ENCODE data around the gene PHRF1.

PHRF1 gene

DNA sequence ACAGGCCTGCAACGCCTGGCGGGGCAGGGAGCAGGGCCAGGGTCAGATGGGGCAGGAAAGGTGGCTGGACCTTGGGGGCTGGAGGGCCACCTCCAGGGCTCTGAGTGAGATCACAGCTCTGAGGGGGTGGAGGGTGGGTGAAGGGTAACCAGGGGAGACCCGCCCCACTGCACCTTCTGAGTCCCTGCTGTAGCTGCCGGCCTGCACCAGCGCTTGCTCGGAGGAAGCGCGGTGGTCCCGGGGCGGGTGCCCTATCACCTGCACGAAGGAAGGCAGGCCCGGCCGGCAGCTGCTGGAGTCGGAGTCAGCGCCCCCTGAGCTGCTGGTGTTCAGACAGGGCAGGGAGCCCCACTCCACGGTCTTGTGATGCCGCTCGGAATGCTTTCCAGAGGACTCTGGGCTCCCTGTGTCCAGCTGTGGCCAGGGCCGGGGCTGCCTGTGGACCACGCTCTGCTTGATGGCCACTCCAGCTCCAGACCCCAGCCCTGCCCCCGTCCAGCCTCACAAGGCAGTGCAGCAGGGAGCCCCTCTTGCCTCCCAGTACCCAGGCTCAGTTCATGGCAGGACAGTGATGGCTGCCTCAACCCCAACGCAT lies 19.5 kb upstream of the PHRF1 start:
- Histone ChIP-seq H3K4me3 (ENCODE audit: low read length) (no peak overlapping the region), H3K9ac (ENCODE audit: low read length) (no peak overlapping the region), H3K36me3 (ENCODE audit: control insufficient read depth, insufficient read depth, low read length) (no peaks in the 10 kb centered on the region), H3K4me1 (ENCODE audit: control insufficient read depth, insufficient read depth, low read length) (peaks cover 2% of the 10 kb centered on the region), H3K27me3 (ENCODE audit: control insufficient read depth, insufficient read depth, low read length) (peaks cover 33% of the 10 kb centered on the region), H3K27ac (ENCODE audit: low read depth, low read length) (no peak overlapping the region)

DNA sequence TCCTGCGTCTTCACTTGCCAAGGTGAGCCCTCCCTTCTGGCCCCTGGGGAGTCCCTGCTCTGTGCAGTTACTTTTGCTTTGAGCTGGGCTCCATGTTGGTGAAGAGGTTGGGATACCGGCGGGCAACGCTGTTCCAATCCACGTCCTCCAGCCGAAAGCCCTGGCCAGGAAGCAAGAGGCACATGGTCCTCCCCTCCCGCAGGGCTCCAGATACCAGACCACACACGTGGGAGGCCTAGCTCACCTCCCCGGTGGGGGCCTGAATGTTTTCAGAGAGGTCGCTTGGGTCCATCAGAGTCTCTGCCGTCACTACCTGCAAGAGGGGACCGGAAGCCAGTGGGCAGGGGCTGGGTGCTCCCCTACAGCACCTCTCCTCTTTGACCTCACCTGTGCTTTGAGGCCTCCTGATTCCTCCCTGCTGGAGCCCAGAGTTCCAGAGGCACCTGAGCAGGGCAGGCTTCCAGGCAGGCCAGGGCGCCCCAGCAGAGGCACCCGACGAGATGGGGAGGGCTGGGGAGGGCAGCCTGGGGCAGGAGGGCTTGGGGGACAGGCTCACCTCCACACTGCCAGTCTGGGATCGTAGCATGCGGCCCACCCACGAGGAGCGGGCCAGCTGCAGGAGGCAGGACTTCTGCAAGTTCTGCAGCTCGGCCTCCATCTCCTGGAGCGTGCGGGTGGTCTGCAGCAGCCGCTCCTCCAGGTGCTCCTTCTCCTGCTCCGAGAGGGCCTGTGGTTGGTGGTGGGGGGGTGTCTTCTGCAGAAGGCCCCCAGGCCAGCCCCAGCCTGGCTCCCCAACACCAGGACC lies 18.7 kb upstream of the PHRF1 start:
- Histone ChIP-seq H3K27me3 (ENCODE audit: control insufficient read depth, insufficient read depth, low read length) (peaks cover 31% of the 10 kb centered on the region), H3K36me3 (ENCODE audit: control insufficient read depth, insufficient read depth, low read length) (no peaks in the 10 kb centered on the region), H3K4me1 (ENCODE audit: control insufficient read depth, insufficient read depth, low read length) (peaks cover 2% of the 10 kb centered on the region), H3K4me3 (ENCODE audit: low read length) (no peak overlapping the region), H3K27ac (ENCODE audit: low read depth, low read length) (no peak overlapping the region), H3K9ac (ENCODE audit: low read length) (no peak overlapping the region)

DNA sequence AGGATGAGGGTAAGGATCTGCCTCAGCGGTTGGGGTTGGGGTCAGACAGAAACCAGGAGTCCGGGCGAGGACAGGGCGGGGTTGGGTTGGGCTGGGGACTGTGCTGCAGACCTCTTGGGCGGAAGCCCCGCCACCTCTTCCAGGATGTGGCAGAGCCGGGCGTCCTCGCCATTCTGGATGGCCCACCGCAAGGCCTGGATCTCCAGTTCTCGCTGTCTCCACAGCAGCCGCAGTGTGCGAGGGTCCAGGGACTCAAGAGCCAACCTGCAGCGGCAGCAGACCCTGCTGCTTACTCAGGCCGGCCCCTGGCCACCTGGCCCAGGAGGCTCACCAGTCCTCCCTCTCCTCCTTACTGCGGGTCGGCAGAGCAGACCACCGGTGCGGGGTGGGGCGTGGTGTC lies 17.8 kb upstream of the PHRF1 start:
- Histone ChIP-seq H3K4me1 (ENCODE audit: control insufficient read depth, insufficient read depth, low read length) (peaks cover 2% of the 10 kb centered on the region), H3K9ac (ENCODE audit: low read length) (no peak overlapping the region), H3K36me3 (ENCODE audit: control insufficient read depth, insufficient read depth, low read length) (no peaks in the 10 kb centered on the region), H3K4me3 (ENCODE audit: low read length) (no peak overlapping the region), H3K27me3 (ENCODE audit: control insufficient read depth, insufficient read depth, low read length) (peaks cover 23% of the 10 kb centered on the region), H3K27ac (ENCODE audit: low read depth, low read length) (no peak overlapping the region)

DNA sequence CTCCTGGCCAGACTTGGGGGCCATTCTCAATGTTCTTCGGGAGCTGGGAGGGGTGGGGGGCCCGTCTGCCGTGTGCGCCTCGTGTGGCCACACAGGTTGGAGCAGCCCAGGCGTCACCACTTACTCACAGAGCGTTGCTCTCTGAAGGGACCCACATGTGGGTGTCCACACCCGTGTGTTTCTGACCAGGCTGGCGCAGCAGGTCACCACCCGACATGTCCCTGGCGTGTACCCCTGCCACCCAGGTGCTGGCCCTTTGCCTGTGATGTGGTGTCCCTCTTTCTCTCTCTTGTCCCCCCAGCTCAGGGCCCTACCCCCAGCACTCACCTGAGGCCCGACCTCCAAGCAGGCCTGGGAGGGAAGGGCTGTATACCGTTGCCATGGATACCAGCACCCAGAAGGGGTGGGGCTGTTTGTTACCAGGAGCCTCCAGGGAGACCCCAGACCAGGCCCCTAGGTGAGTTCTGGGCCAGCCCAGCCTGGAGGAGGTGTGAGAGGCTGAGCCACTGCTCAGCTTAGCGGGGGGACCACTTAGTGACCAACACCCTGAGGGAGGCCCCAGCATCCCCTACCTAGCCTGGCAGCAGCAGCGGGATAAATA lies 17.1 kb upstream of the PHRF1 start:
- Histone ChIP-seq H3K4me3 (ENCODE audit: low read length) (no peak overlapping the region), H3K9ac (ENCODE audit: low read length) (no peak overlapping the region), H3K36me3 (ENCODE audit: control insufficient read depth, insufficient read depth, low read length) (no peaks in the 10 kb centered on the region), H3K27me3 (ENCODE audit: control insufficient read depth, insufficient read depth, low read length) (peaks cover 17% of the 10 kb centered on the region), H3K4me1 (ENCODE audit: control insufficient read depth, insufficient read depth, low read length) (peaks cover 2% of the 10 kb centered on the region), H3K27ac (ENCODE audit: low read depth, low read length) (no peak overlapping the region)

DNA sequence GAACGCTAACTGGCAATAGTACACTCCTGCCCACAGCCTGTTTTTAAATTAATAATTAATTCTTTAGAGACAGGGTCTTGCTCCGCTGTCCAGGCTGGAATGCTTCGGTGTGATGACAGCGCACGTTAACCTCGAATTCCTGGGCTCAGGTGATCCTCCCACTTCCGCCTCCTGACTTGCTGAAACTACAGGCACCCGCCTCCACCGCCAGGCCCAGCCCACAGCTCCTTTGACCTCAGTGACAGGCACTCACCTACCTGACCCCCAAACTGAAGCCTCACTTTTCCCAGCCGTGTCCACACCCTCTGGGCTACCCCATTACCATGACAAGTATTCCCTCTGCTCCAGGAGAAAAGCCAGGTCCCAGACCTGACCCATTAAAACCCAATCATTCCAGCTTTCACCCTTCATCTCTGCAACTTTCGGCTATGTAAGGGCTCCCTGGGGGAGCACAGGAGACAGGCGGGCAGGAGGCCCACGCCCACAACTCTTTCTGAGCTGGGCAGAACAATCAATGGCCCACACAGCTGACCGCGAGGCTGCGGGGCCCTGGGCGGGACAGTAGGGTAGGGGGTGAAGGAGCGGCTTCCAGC lies 16.5 kb upstream of the PHRF1 start:
- Histone ChIP-seq H3K4me3 (ENCODE audit: low read length) (peak overlapping the region; percentile 65), H3K9ac (ENCODE audit: low read length) (peak overlapping the region; percentile 24), H3K27ac (ENCODE audit: low read depth, low read length) (peak overlapping the region; percentile 40), H3K27me3 (ENCODE audit: control insufficient read depth, insufficient read depth, low read length) (peaks cover 12% of the 10 kb centered on the region), H3K36me3 (ENCODE audit: control insufficient read depth, insufficient read depth, low read length) (no peaks in the 10 kb centered on the region), H3K4me1 (ENCODE audit: control insufficient read depth, insufficient read depth, low read length) (peaks cover 2% of the 10 kb centered on the region)

DNA sequence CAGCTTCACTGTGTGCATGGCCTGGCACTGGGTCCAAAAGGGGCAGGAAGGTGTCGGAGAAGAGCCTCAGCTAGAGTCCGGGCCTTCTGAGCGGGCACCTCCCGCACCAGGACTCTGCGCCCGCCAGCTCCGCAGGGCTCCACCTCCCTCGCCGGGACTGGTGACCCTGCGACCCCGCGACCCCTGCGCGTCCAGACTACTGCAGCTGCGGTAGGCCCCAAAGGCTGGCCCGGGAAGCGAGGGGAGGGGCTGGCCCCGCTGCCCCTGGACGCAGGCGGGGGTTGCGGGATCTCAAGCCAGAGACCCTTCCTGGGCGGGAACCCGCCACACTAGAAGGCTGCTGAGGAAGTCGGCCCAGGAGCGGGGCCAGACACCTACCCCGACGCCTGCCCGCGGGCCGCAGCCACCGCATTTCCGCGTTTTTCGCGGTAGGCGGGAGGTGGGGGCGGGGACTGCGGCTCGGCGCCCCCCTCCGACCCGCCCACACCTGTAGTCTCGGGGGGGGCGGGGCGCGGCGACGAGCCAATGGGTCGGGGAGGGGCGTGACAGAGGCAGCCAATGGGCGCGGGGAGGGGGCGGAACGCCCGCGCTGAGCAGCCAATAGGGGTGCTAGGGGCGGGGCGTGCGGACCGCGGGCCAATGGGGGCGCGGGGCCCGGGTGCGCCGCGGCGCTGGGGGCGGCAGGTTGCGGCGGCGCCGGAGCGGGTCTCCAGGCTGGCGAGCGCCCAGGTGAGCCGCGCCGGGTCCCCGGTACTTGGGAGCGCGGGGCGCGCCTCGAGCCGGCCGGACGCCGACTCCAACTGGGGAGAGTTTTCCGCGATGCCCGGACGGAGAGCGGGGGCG lies 15.7 kb upstream of the PHRF1 start, which contains the start of the genes LMNTD2 and RASSF7:
Gene LMNTD2 (minus strand): TSS at position 434 of the 843 bp plus-strand sequence. CDS start 22 bp downstream, at position 412.
Gene RASSF7 (plus strand): TSS at position 666 of the 843 bp plus-strand sequence. CDS start 799 bp downstream, outside the sequence.
- H3K4me1 ChIP-seq (ENCODE audit: control insufficient read depth, insufficient read depth, low read length) = peaks cover 2% of the 10 kb centered on the region
- H3K36me3 ChIP-seq (ENCODE audit: control insufficient read depth, insufficient read depth, low read length) = no peaks in the 10 kb centered on the region
- H3K9ac ChIP-seq (ENCODE audit: low read length) = peak within 1 kb of the TSS; percentile 71
- peak within 1 kb of the TSS; percentile 72 for H3K4me3 ChIP-seq (ENCODE audit: low read length)
- H3K27ac ChIP-seq (ENCODE audit: low read depth, low read length) = peak within 1 kb of the TSS; percentile 40
- H3K27me3 ChIP-seq (ENCODE audit: control insufficient read depth, insufficient read depth, low read length) = peaks cover 12% of the 10 kb centered on the region

DNA sequence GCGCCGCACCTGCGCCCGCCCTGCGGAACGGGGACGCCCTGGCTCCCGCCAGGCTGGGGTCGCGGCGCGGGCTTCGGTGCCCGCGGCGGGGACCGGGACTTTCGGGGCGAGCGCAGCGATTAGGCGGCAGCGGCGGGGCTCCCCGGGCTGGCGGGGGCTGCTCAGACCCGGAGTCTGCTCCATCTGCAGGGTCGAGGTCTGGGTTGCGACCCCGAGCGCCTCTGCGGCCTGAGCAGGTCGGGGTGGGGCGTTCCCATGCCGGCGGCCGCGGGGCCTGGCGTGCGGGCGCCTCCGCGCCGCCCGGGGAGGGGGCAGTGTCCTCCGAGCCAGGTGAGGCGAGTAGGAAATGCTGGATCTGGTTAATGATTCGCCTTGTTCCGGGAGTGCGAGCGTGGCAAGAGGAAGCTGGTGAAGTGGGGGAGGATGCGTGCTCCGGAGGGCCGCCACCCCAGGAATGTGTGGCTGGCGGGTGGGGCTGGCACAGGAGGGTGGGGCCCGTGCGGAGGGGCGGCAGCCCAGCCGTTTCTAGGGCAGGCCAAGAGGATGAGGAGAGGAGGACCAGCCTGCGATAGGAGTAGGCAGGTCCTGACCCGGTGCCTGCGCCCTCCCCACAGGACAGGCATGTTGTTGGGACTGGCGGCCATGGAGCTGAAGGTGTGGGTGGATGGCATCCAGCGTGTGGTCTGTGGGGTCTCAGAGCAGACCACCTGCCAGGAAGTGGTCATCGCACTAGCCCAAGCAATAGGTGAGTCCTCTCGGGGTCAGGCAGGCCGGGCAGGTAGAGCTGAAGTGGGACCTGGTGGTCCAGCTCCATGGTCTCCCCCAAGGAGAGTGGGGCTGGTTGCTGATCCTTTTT lies 14.9 kb upstream of the PHRF1 start:
- Histone ChIP-seq H3K4me1 (ENCODE audit: control insufficient read depth, insufficient read depth, low read length) (peaks cover 2% of the 10 kb centered on the region), H3K36me3 (ENCODE audit: control insufficient read depth, insufficient read depth, low read length) (no peaks in the 10 kb centered on the region), H3K9ac (ENCODE audit: low read length) (peak overlapping the region; percentile 71), H3K4me3 (ENCODE audit: low read length) (peak overlapping the region; percentile 72), H3K27me3 (ENCODE audit: control insufficient read depth, insufficient read depth, low read length) (peaks cover 7% of the 10 kb centered on the region), H3K27ac (ENCODE audit: low read depth, low read length) (no peak overlapping the region)

DNA sequence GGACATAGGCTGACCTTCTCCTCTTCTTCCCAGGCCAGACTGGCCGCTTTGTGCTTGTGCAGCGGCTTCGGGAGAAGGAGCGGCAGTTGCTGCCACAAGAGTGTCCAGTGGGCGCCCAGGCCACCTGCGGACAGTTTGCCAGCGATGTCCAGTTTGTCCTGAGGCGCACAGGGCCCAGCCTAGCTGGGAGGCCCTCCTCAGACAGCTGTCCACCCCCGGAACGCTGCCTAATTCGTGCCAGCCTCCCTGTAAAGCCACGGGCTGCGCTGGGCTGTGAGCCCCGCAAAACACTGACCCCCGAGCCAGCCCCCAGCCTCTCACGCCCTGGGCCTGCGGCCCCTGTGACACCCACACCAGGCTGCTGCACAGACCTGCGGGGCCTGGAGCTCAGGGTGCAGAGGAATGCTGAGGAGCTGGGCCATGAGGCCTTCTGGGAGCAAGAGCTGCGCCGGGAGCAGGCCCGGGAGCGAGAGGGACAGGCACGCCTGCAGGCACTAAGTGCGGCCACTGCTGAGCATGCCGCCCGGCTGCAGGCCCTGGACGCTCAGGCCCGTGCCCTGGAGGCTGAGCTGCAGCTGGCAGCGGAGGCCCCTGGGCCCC lies 14.1 kb upstream of the PHRF1 start:
- no peak overlapping the region for H3K27ac ChIP-seq (ENCODE audit: low read depth, low read length)
- no peak overlapping the region for H3K9ac ChIP-seq (ENCODE audit: low read length)
- H3K4me3 ChIP-seq (ENCODE audit: low read length) = peak overlapping the region; percentile 72
- H3K36me3 ChIP-seq (ENCODE audit: control insufficient read depth, insufficient read depth, low read length) = no peaks in the 10 kb centered on the region
- peaks cover 2% of the 10 kb centered on the region for H3K4me1 ChIP-seq (ENCODE audit: control insufficient read depth, insufficient read depth, low read length)
- peaks cover 2% of the 10 kb centered on the region for H3K27me3 ChIP-seq (ENCODE audit: control insufficient read depth, insufficient read depth, low read length)

DNA sequence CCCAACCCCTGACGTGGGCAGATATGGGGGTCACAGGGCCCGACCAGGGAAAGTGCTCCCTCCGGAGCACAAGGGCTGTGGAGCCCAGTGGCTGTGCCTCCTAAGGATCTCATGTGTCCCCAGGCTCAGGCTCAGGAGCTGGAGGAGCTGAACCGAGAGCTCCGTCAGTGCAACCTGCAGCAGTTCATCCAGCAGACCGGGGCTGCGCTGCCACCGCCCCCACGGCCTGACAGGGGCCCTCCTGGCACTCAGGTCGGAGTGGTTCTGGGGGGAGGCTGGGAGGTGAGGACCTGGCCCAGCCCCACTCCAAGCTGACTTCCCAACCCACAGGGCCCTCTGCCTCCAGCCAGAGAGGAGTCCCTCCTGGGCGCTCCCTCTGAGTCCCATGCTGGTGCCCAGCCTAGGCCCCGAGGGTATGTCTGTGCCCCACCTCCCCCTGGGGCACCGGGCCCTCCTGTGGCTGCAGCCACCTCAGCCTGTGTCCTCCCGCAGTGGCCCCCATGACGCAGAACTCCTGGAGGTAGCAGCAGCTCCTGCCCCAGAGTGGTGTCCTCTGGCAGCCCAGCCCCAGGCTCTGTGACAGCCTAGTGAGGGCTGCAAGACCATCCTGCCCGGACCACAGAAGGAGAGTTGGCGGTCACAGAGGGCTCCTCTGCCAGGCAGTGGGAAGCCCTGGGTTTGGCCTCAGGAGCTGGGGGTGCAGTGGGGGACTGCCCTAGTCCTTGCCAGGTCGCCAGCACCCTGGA lies 13.0 kb upstream of the PHRF1 start:
- Histone ChIP-seq H3K4me1 (ENCODE audit: control insufficient read depth, insufficient read depth, low read length) (peaks cover 2% of the 10 kb centered on the region), H3K27me3 (ENCODE audit: control insufficient read depth, insufficient read depth, low read length) (no peaks in the 10 kb centered on the region), H3K36me3 (ENCODE audit: control insufficient read depth, insufficient read depth, low read length) (no peaks in the 10 kb centered on the region), H3K9ac (ENCODE audit: low read length) (no peak overlapping the region), H3K27ac (ENCODE audit: low read depth, low read length) (no peak overlapping the region), H3K4me3 (ENCODE audit: low read length) (no peak overlapping the region)

DNA sequence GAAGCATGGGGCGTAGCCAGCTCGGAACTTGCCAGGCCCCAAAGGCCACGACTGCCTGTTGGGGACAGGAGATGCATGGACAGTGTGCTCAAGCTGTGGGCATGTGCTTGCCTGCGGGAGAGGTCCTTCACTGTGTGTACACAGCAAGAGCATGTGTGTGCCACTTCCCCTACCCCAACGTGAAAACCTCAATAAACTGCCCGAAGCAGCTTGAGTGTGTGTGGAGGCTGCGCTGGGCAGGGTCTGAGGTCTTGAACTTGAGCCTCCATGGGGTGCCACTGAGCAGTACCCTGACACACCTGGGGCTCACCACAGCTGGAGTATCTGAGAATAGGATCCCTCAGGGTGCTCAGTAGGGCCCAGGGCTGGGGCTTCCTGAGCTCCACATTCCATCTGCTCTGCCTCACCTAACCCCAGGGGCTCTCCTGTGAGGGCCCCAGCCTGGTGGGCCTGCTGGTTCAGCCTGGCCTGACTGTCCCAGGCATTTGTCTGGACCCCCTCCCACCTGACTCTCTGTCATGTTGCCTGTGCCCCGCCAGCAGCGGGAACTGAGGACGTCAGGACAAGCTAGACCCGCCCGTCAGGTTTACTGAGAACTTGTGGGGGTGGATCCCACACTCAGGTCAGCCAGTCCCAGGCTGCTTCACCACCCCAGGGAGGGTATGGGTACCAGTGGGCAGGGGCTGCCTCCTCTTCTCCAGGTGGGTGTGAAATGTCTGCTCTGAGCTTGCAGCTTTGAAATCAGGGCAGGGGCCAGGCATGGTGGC lies 12.3 kb upstream of the PHRF1 start:
- H3K36me3 ChIP-seq (ENCODE audit: control insufficient read depth, insufficient read depth, low read length) = no peaks in the 10 kb centered on the region
- H3K9ac ChIP-seq (ENCODE audit: low read length) = no peak overlapping the region
- no peak overlapping the region for H3K4me3 ChIP-seq (ENCODE audit: low read length)
- H3K4me1 ChIP-seq (ENCODE audit: control insufficient read depth, insufficient read depth, low read length) = peaks cover 3% of the 10 kb centered on the region
- no peak overlapping the region for H3K27ac ChIP-seq (ENCODE audit: low read depth, low read length)
- no peaks in the 10 kb centered on the region for H3K27me3 ChIP-seq (ENCODE audit: control insufficient read depth, insufficient read depth, low read length)

Data from rectal smooth muscle tissue (tissue), 1 donor.